ENCODE data around the gene COG2. TPM values are rescaled to one million over a fixed set of nuclear protein-coding genes. Genes with fewer than 3 reads are reported as not detected.
A peak's percentile ranks its signal among the peaks of the same experiment; 100 is the strongest.

The COG2 gene
- total and polyA plus RNA-seq, 2 of the 13 experiments (the other 11 are each of a cell fraction or from before 2014, with no cell fraction given): 16.8 to 36.3 TPM

GRCh38 chr1:230642263-230642959 is at the start of gene COG2 (continued):
- TF ChIP-seq MED13 (CRISPR knock-in tag; IDR thresholded peaks at IDR 0.05) (peak; percentile 31; the same call in 1 of the 2 replicates), DPF2 (CRISPR knock-in tag; IDR thresholded peaks at IDR 0.05; ENCODE audit: borderline replicate concordance, low read depth) (peak; percentile 35; the same call in 1 of the 2 replicates), FLYWCH1 (CRISPR knock-in tag; IDR thresholded peaks at IDR 0.05) (no peak), POGK (CRISPR knock-in tag; conservative IDR thresholded peaks at IDR 0.05) (peak; percentile 96), ZSCAN5A (CRISPR knock-in tag; IDR thresholded peaks at IDR 0.05; ENCODE audit: borderline replicate concordance) (no peak), ADNP (CRISPR knock-in tag; IDR thresholded peaks at IDR 0.05) (no peak), EEA1 (CRISPR knock-in tag; IDR thresholded peaks at IDR 0.05; ENCODE audit: borderline replicate concordance) (peak; percentile 64; the same call in 1 of the 2 replicates), RBAK (CRISPR knock-in tag; IDR thresholded peaks at IDR 0.05) (no peak), DBP (CRISPR knock-in tag; IDR thresholded peaks at IDR 0.05; ENCODE audit: not compliant biosample characterization) (no peak), KLF16 (CRISPR knock-in tag; IDR thresholded peaks at IDR 0.05) (peak in 1 of 2 experiments; percentile 96; a peak in 2 of 4 replicates)
- TF ChIP-seq, protein P1, sequence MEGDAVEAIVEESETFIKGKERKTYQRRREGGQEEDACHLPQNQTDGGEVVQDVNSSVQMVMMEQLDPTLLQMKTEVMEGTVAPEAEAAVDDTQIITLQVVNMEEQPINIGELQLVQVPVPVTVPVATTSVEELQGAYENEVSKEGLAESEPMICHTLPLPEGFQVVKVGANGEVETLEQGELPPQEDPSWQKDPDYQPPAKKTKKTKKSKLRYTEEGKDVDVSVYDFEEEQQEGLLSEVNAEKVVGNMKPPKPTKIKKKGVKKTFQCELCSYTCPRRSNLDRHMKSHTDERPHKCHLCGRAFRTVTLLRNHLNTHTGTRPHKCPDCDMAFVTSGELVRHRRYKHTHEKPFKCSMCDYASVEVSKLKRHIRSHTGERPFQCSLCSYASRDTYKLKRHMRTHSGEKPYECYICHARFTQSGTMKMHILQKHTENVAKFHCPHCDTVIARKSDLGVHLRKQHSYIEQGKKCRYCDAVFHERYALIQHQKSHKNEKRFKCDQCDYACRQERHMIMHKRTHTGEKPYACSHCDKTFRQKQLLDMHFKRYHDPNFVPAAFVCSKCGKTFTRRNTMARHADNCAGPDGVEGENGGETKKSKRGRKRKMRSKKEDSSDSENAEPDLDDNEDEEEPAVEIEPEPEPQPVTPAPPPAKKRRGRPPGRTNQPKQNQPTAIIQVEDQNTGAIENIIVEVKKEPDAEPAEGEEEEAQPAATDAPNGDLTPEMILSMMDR (CRISPR knock-in tag; IDR thresholded peaks at IDR 0.05): peak; percentile 96
- TF ChIP-seq, protein P2, sequence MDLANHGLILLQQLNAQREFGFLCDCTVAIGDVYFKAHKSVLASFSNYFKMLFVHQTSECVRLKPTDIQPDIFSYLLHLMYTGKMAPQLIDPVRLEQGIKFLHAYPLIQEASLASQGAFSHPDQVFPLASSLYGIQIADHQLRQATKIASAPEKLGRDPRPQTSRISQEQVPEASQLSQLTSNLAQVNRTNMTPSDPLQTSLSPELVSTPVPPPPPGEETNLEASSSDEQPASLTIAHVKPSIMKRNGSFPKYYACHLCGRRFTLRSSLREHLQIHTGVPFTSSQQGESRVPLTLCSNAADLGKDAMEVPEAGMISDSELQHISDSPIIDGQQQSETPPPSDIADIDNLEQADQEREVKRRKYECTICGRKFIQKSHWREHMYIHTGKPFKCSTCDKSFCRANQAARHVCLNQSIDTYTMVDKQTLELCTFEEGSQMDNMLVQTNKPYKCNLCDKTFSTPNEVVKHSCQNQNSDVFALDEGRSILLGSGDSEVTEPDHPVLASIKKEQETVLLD (CRISPR knock-in tag; IDR thresholded peaks at IDR 0.05; ENCODE audit: low read depth): peak; percentile 64
